ENCODE measurements around the gene MRPL38.

GRCh38 chr17:75873587-75874322 is 30.9 kb downstream of the MRPL38 start:
- TF ChIP-seq CTCF (IDR thresholded peaks at IDR 0.05), result no peak
- TF ChIP-seq POLR2A (IDR thresholded peaks at IDR 0.05), result no peak
